ENCODE data around the gene TRPV6. TPM values are rescaled to one million over a fixed set of nuclear protein-coding genes. Genes with fewer than 3 reads are reported as not detected.

Gene TRPV6
- total and polyA plus RNA-seq, 2 donors from 2014 or later: 4.4 to 5.5 TPM

DNA sequence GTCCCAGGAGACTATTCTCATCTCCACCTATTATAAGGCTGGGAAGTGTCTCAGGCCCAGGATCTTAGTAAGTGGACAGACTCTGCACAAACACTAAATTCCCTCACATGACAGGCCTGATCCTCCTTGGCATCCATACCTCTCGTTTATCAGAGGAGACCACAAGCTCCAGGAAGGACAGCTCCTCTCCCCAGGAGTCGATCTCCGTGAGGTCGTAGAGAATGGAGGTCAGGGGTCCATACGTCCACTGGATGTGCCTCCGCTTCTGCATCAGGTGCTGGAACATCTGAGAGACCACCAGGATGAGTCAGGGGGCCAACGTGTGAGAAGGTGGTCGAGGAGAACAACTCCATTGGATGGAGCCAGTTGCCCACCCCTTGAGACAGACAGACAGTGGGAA is 42.4 kb upstream of the TRPV6 start:
- Histone ChIP-seq H3K4me3 (ENCODE audit: low read length in 3 of 3) (no peak overlapping the region), H3K9ac (ENCODE audit: low read length in 3 of 3) (no peak overlapping the region), H3K36me3 (ENCODE audit: control insufficient read depth in 2 of 3, insufficient read depth in 3 of 3, low read length in 3 of 3) (no peaks in the 10 kb centered on the region), H3K9me3 (ENCODE audit: control insufficient read depth in 2 of 3, insufficient read depth in 1 of 3, low read length in 3 of 3) (no peaks in the 10 kb centered on the region), H3K27me3 (ENCODE audit: control insufficient read depth, insufficient read depth, low read length) (no peaks in the 10 kb centered on the region), H3K4me1 (ENCODE audit: control insufficient read depth in 2 of 3, insufficient read depth in 2 of 3, low read depth in 1 of 3, low read length in 3 of 3) (no peaks in the 10 kb centered on the region), H3K27ac (ENCODE audit: low read depth in 2 of 2, low read length in 2 of 2) (no peak overlapping the region)
- FAIRE-seq (no peak), DNase-seq (no peak)
- intact Hi-C loops (cut with DNase I): no loop called here
- TF ChIP-seq, protein P1, sequence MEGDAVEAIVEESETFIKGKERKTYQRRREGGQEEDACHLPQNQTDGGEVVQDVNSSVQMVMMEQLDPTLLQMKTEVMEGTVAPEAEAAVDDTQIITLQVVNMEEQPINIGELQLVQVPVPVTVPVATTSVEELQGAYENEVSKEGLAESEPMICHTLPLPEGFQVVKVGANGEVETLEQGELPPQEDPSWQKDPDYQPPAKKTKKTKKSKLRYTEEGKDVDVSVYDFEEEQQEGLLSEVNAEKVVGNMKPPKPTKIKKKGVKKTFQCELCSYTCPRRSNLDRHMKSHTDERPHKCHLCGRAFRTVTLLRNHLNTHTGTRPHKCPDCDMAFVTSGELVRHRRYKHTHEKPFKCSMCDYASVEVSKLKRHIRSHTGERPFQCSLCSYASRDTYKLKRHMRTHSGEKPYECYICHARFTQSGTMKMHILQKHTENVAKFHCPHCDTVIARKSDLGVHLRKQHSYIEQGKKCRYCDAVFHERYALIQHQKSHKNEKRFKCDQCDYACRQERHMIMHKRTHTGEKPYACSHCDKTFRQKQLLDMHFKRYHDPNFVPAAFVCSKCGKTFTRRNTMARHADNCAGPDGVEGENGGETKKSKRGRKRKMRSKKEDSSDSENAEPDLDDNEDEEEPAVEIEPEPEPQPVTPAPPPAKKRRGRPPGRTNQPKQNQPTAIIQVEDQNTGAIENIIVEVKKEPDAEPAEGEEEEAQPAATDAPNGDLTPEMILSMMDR (IDR thresholded peaks at IDR 0.05; ENCODE audit: borderline replicate concordance, extremely low read depth, insufficient read depth): no peak

DNA sequence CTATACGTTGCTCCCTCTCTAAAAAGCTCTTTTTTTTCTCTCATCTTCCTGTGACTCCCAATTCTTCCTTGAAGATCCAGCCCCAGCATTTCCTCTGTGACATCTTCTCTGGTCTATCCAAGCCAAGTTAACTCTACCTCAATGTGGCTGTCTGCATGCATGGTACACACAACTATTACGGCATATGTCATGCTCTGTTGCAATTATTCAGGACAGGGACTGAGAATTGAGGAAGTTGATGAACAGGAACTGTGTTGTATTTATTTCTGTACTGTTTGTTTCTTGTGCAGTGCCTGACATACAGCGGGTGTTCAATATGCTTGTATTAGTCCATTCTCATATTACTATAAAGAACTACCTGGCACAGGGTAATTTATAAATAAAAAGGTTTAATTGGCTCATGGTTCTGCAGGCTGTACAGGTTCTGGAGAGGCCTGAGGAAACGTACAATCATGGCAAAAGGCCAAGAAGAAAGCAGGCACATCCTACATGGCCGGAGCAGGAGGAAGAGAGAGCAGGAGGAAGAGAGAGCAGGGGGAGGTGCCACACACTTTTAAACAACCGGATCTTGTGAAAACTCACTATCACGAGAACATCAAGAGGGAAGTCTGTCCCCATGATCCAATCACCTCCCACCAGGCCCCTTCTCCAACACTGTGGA is 41.7 kb upstream of the TRPV6 start:
- no peak for DNase-seq
- no peak overlapping the region for H3K27ac ChIP-seq (ENCODE audit: low read depth in 2 of 2, low read length in 2 of 2)

DNA sequence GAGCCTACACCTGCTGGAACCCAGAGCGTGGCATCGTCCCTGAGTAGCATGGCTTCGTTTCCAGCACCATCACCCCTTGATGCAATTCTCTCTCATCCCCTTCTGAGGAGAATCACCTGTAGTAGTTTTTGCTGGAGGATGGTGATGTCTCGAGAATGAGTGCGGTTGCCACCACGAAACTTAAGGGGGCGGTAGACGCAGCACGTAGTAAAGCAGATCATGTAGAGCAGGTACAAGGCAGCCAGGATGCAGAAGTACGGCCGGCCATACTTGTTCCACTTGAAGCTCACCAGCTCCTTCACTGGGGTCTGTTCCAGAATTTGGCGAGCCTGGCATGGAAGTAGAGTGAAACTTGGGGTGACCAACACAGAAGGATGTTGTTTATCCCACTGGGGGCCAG is 39.9 kb upstream of the TRPV6 start:
- Histone ChIP-seq H3K9ac (ENCODE audit: low read length in 3 of 3) (no peak overlapping the region), H3K27me3 (ENCODE audit: control insufficient read depth, insufficient read depth, low read length) (no peaks in the 10 kb centered on the region), H3K9me3 (ENCODE audit: control insufficient read depth in 2 of 3, insufficient read depth in 1 of 3, low read length in 3 of 3) (no peaks in the 10 kb centered on the region), H3K4me3 (ENCODE audit: low read length in 3 of 3) (no peak overlapping the region), H3K4me1 (ENCODE audit: control insufficient read depth in 2 of 3, insufficient read depth in 2 of 3, low read depth in 1 of 3, low read length in 3 of 3) (no peaks in the 10 kb centered on the region), H3K27ac (ENCODE audit: low read depth in 2 of 2, low read length in 2 of 2) (no peak overlapping the region), H3K36me3 (ENCODE audit: control insufficient read depth in 2 of 3, insufficient read depth in 3 of 3, low read length in 3 of 3) (no peaks in the 10 kb centered on the region)
- no peak for FAIRE-seq
- intact Hi-C loops (cut with DNase I): no loop called here
- DNase-seq: no peak
- TF ChIP-seq, protein P1 (IDR thresholded peaks at IDR 0.05; ENCODE audit: borderline replicate concordance, extremely low read depth, insufficient read depth): no peak

More for the DNA sequence above, 41.7 kb upstream of the TRPV6 start:
- intact Hi-C loops (cut with DNase I): no loop called here
- no peaks in the 10 kb centered on the region for H3K4me1 ChIP-seq (ENCODE audit: control insufficient read depth in 2 of 3, insufficient read depth in 2 of 3, low read depth in 1 of 3, low read length in 3 of 3)
- TF ChIP-seq, protein P1 (IDR thresholded peaks at IDR 0.05; ENCODE audit: borderline replicate concordance, extremely low read depth, insufficient read depth): no peak
- FAIRE-seq: no peak
- H3K27me3 ChIP-seq (ENCODE audit: control insufficient read depth, insufficient read depth, low read length): no peaks in the 10 kb centered on the region
- H3K9me3 ChIP-seq (ENCODE audit: control insufficient read depth in 2 of 3, insufficient read depth in 1 of 3, low read length in 3 of 3): no peaks in the 10 kb centered on the region
- no peaks in the 10 kb centered on the region for H3K36me3 ChIP-seq (ENCODE audit: control insufficient read depth in 2 of 3, insufficient read depth in 3 of 3, low read length in 3 of 3)
- no peak overlapping the region for H3K4me3 ChIP-seq (ENCODE audit: low read length in 3 of 3)
- H3K9ac ChIP-seq (ENCODE audit: low read length in 3 of 3): no peak overlapping the region

DNA sequence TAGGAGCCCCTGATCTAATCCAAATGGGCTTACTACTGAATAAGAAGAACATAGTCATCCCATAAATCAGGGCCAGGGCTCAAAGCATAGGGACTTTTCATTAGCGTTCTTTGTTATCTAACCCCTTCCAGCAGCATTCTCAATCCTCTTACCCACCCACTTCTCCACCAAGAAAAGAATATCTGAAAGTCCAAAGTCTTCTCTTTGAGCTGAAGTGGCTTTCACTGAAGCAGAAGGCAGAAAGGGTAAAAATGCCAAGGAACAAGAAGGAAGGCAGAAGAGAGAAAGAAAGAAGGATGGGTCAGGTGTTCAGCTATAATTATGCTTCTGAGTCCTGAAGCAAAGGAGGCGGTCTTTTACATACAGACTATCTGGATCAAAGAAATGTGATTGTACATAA is 37.8 kb upstream of the TRPV6 start:
- intact Hi-C loops (cut with DNase I): no loop called here

More for the DNA sequence above, 37.8 kb upstream of the TRPV6 start:
- TF ChIP-seq, protein P1 (IDR thresholded peaks at IDR 0.05; ENCODE audit: borderline replicate concordance, extremely low read depth, insufficient read depth): no peak
- no peak overlapping the region for H3K9ac ChIP-seq (ENCODE audit: low read length in 3 of 3)
- H3K36me3 ChIP-seq (ENCODE audit: control insufficient read depth in 2 of 3, insufficient read depth in 3 of 3, low read length in 3 of 3): no peaks in the 10 kb centered on the region
- H3K27ac ChIP-seq (ENCODE audit: low read depth in 2 of 2, low read length in 2 of 2): no peak overlapping the region
- H3K27me3 ChIP-seq (ENCODE audit: control insufficient read depth, insufficient read depth, low read length): no peaks in the 10 kb centered on the region
- DNase-seq (no peak), FAIRE-seq (no peak)
- H3K9me3 ChIP-seq (ENCODE audit: control insufficient read depth in 2 of 3, insufficient read depth in 1 of 3, low read length in 3 of 3): no peaks in the 10 kb centered on the region
- no peaks in the 10 kb centered on the region for H3K4me1 ChIP-seq (ENCODE audit: control insufficient read depth in 2 of 3, insufficient read depth in 2 of 3, low read depth in 1 of 3, low read length in 3 of 3)
- H3K4me3 ChIP-seq (ENCODE audit: low read length in 3 of 3): no peak overlapping the region
